Activated CD4-positive, CD25-positive, alpha-beta regulatory T cell treated with anti-CD3 and anti-CD28 coated beads, Interleukin-2, amount 50 U/mL, for 16 hours (primary cell): ENCODE data around the gene SPOCK1.

Experiments used
- DNase-seq: peaks from one replicate; pipeline ENCODE4 v3.0.0-alpha.2; 2020; ENCODE audit warnings: low read depth, low spot score

SPOCK1 gene

GRCh38 chr5:137155261-137156000, 343.7 kb downstream of the SPOCK1 start:
- no peak for DNase-seq

- no peak for DNase-seq
Measured at GRCh38 chr5:137152616-137153015, 346.5 kb downstream of the SPOCK1 start.

- no peak for DNase-seq
Measured at GRCh38 chr5:137148655-137149054, 350.5 kb downstream of the SPOCK1 start.

GRCh38 chr5:137148159-137148558, 351.0 kb downstream of the SPOCK1 start:
- DNase-seq = no peak

- DNase-seq = no peak
Measured at GRCh38 chr5:137147346-137147745, 351.8 kb downstream of the SPOCK1 start.

GRCh38 chr5:137146402-137146890, 352.7 kb downstream of the SPOCK1 start:
- no peak for DNase-seq

GRCh38 chr5:137145721-137146120, 353.4 kb downstream of the SPOCK1 start:
- DNase-seq = no peak

- no peak for DNase-seq
Measured at GRCh38 chr5:137144656-137145055, 354.5 kb downstream of the SPOCK1 start.

- DNase-seq = no peak
Measured at GRCh38 chr5:137142764-137143605, 356.1 kb downstream of the SPOCK1 start.

GRCh38 chr5:137142346-137142745, 356.8 kb downstream of the SPOCK1 start:
- DNase-seq = no peak

- DNase-seq = no peak
Measured at GRCh38 chr5:137141779-137142178, 357.3 kb downstream of the SPOCK1 start.

GRCh38 chr5:137136991-137137632, 362.0 kb downstream of the SPOCK1 start:
- DNase-seq = no peak

- no peak for DNase-seq
Measured at GRCh38 chr5:137134920-137135532, 364.1 kb downstream of the SPOCK1 start.

- DNase-seq = no peak
Measured at GRCh38 chr5:137129886-137130680, 369.0 kb downstream of the SPOCK1 start.

GRCh38 chr5:137128012-137128411, 371.1 kb downstream of the SPOCK1 start:
- no peak for DNase-seq

- DNase-seq = no peak
Measured at GRCh38 chr5:137126829-137127228, 372.3 kb downstream of the SPOCK1 start.

- DNase-seq = no peak
Measured at GRCh38 chr5:137122558-137122957, 376.6 kb downstream of the SPOCK1 start.

- DNase-seq = no peak
Measured at GRCh38 chr5:137122075-137122474, 377.1 kb downstream of the SPOCK1 start.

GRCh38 chr5:137119321-137119720, 379.8 kb downstream of the SPOCK1 start:
- no peak for DNase-seq

- DNase-seq = no peak
Measured at GRCh38 chr5:137118629-137119028, 380.5 kb downstream of the SPOCK1 start.

GRCh38 chr5:137115152-137115551, 384.0 kb downstream of the SPOCK1 start:
- DNase-seq = no peak
